Measurements from ENCODE around the gene SSBP4.

Gene SSBP4

DNA sequence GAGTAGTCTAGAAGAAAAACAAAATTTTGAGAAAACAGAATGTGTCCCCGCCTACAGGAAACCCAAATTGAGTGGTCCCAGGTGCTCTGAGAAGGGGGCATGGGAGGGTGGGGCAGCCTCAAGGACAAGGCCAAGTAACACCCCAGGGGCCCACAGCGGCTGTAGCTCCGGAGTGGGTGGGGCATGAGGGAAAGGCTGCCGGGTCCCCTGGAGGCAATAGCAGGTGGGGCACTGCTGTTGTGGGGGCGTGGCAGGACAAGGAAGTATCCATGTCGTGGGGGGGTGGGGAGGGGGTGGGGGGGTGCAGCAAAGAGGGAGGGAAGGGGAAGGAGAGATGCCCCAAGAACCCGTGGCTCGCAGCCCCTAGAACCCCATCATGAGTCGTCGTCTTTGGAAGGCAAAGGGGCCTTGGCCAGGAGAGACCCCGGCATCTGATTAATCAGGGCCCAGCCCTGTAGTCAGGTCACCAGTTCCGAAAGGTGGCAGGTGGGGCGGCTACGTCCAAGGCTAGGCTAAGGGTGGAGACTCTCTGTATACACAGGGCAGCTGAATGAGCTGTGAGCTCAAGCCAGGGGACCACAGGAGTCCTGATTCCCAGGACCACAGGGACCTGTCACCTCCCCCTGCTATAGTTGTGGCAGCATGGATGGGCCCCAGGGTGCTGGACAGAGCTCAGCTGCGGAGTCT lies 26.2 kb downstream of the SSBP4 start:
- DNase-seq (ENCODE audit: low read depth), result no peak

DNA sequence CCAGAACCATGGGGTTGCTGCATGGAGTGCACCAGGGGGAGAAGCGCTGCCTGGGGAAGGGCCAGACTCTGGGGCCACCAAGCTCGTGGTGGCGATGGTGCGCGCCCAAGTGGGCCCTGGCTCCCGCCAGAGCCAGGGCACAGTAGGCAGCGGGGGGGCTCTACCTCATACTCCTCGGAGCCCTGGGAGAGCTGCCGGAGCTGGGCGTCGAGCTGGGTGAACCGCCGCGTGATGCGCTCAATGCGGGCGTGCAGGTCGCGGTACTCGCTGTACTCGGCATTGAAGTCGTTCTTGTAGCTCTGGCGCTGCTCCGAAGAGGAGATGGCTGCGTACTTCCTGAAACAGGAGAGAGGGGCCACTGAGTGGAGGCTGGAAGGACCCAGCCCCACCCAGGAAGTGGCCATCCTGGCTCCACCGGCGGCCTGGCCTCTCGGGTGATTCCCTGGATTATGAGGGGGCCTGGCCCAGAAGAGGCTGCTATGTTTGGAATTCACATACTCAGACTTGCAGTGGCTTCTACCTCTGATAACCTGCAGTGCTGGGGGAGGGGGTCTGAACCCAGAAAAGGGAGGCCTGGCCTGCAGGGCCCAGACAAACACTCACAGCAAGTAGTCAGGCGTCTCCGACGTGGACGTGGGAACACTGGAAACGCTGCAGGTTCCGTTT lies 27.1 kb downstream of the SSBP4 start:
- DNase-seq (ENCODE audit: low read depth), result no peak

DNA sequence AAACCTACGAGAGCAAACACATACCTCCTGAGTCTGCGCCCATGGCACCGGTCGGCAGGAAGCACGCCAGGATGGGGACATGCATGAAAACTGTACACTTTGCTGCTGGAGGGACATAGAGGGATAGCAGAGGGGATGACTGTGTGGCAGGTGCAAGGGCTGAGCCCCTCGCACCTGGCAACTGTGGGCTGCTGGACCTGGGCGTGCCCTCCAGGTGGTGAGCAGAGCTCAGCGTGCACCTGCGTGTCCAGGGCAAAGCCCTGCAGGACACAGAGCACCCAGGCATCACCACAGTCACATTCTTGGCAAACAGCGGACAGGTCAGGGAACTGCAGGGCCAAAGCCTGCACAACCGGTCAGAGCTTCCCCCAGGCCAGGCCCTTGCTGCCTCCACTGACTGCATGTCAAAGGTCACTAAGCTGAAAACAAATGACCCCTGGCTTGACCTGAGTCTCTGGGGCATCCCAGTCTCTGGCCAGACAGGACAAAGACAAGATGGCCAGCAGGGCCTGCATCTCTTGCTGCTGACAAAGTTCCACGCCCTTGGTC lies 27.7 kb downstream of the SSBP4 start:
- no peak for DNase-seq (ENCODE audit: low read depth)

DNA sequence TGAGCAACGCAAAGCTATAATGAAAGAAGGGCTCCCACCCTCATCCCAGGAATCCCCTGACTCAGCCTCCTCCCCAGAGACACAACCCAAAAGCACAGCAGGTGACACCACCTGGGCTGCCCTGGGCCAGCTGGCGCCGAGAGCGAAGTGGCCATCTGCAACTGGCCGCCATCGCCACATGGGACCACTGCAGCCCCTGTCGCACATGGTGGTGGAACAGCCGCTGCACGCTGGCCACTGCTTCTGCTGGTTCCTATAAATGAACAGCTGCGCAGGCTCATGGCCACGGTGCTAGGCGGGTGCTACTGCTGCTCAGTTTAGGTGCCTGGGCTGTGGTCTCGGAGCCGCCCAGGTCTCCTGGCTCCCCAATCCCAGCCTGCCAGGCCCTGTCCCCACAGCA lies 30.4 kb downstream of the SSBP4 start:
- no peak for DNase-seq (ENCODE audit: low read depth)

DNA sequence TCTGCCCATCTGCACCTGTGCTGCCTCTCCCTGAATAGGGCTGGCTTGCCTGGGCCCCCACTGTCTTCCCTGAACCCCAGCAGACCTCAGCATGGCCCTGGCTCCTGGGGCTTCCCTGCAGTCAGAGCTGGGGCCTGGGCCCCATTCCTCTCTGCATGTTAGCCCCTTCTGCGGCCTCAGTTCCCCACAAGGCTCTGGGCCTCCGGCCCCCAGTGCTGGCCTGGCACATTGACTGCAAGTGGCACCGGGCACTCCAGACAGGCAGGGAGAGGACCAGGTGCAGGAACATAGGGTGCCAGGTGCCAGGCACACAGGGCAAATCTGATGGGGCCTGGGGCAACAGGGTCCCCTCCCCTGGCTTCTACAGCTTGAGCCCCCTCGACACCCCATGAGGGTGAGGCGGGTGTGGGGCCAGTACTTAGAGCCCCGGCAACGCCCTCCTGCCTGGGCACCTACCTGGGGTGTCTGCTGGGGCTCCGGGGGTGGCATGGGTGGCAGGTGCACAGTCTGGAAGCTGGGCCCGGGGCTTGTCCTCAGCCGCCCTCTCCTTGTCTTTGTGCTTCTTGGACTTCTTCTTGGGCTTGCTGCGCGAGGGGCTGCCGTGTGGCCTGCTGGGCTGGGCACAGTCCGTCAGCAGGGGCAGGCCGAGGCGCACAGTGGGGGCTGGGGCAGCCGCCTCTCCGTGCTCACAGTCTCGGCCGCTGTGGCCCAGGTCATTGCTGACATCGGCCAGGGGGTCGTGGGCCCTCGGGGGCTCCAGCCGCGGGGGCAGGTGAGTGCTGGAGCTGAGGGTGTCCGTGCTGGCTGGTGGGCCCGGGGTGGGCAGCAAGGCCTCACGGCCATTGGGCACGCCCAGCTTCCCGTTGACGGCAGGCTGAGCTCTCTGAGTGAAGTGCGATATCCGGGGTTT lies 31.1 kb downstream of the SSBP4 start:
- DNase-seq (ENCODE audit: low read depth), result no peak

DNA sequence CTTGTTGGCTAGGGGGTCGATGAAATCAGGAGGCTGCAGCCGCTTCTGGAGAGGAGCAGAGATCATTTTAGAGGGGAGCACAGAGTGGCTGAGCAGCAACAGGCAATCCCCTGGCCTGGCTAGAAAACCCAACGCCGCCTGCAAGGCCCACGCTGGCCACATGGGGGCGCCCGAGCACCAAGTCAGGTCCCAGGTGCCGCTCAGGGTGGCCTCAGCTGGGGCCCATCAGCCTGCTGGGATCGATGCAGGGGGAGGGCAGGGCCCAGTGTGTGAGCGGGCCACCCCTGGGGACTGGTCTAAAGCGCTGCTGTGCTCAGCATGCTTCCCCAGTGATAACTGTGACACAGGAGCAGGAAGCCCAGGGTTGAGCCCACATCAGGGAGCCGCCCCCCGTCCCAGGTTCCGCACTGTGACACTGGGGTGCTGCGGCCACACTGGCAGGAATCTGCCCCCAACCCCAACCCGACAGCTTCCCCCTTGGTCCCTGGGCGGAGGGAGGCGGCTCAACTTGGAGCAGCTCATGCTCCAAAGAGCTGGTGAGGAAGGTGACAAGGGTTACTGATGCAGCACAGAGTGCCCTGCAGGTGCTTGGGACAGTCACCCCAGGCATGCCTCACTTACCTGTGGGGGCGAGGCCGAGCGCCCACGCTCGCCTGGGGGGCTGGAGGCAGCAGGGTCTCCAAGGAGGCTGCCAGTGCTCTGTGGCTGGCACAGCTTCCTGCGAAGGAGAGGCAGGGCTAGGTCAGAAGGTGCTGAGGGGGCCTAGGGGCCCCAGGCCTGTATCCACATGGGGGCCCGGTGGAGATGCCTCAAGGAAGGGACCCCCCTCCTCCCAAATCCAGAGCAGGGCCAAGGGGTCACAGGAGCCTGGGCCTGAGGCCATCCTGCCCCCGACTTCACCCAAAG lies 32.0 kb downstream of the SSBP4 start:
- DNase-seq (ENCODE audit: low read depth), result peak; percentile 61

DNA sequence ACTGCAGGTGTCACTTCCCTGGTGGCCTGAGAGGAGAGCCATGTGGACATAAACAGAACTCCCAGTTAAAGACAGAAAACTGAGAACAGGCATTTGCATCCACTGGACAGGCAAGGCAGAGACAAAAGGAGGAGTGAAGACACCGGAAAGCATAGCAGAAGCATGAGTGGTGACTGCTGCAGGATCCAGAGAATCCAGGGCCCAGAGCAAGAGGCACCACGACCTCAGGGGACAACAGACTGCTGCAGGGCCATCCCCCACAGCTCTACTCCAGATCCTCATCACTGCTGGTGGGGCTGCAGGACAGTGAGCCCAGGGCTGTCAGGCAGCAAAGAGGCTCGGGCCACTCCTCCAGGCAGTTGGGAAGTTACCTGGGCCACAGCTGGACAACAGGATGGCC lies 33.2 kb downstream of the SSBP4 start:
- DNase-seq (ENCODE audit: low read depth), result no peak

DNA sequence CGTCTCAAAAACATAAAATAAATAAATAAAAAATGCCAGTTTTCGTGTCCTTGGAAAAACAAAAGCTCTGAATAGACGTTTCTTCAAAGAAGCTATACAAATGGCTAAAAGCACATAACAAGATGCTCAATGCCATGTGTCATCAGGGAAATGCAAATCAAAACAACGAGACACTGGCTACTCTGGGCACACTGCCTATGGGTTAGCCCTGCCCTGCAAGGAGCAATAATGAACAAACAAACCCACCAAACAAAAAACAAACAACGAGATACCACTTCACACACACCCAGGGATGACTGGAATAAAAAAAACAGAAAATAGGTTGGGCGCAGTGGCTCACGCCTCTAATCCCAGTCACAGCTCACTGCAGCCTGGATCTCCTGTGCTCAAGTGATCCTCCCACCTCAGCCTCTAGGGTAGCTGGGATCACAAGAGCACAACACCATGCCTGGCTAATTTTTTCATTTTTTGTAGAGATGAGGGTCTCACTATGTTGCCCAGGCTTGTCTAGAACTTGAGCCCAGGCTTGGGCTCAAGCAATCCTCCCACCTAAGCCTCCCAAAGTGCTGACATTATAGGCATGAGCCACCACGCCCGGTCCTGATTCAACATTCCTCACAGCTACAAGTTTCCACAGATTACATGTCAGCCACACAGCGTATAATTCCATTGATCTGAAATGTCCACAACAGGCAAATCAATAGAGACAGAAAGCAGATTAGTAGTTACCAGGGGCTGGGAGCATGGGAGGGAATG lies 34.2 kb downstream of the SSBP4 start:
- DNase-seq (ENCODE audit: low read depth), result no peak

DNA sequence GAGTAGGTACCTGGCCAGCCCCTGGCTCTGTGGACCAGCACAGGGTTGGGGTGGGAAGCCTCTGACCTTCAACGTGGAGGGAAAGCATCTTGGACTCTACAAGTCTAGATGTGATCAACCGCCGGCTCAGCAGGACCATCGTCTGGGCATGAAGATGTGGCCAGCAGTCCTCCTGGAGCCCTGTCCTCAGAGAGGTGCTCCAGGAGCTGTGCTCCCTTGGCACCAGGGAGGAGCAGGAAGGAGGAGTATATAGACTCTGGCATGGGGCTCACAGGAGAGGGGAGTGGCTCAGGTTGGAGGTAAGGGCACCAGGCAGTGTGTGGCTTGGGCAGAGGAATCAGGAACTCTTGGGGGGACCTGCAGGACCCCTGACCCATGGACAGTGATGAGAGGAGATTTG lies 37.1 kb downstream of the SSBP4 start:
- no peak for DNase-seq (ENCODE audit: low read depth)

DNA sequence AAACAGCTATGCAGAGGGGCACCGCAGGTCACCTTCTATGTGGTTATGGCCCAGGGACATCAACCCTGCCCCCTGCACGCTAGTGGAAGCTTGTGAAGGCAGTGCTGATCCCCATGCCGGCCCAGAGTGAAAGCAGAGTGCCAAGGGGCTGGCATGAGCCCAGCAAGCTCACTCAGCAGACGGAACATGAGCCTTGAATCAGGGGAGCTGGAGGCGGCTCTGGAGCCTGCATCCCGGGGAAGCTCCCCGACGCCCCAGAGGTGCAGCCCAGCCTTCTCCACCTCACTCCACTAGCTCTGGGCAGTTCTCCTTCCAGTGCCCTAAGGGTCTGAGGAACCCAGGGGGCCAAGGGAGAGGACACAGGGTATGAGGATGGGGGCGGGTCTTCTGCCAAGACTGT lies 37.8 kb downstream of the SSBP4 start:
- no peak for DNase-seq (ENCODE audit: low read depth)

DNA sequence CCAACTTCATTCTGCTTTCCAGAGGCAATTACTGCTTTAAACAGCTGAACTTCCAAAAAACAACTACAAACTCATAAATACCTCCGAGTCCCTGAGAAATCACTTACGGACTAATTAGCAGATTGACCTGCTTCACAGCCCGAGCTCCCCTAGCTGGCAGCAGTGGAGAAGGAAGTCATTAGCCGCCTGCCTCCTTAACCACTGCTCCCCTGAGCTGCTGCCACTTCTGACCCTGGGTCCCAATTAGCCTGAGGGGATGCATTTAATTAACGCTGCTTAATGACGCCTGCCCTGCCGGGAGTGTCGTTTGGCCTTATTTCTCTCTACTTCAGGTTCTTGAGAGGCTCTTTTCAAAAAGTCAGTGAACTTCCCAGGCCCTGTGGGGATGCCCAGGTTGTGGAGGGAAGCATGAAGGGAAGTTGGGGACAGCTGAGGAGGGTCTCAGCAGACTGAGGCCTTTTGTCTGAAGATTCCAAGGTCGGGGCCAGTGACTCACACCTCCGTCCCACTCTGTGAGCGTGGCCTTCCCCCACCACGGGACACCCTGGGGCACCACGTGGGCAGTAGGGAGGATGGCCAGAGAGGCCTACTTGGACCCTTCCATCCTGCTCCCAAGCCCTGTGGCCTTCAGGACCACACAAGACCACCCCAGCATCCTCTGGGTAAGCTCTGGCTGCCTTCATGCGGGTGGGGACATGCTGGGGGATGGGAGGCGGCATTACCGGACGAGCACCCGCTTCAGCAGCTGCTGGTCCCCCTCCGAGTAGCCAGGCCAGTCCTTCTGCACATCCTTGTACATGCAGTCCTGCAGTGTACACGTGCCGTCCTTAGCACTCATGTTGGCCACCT lies 38.5 kb downstream of the SSBP4 start:
- no peak for DNase-seq (ENCODE audit: low read depth)

DNA sequence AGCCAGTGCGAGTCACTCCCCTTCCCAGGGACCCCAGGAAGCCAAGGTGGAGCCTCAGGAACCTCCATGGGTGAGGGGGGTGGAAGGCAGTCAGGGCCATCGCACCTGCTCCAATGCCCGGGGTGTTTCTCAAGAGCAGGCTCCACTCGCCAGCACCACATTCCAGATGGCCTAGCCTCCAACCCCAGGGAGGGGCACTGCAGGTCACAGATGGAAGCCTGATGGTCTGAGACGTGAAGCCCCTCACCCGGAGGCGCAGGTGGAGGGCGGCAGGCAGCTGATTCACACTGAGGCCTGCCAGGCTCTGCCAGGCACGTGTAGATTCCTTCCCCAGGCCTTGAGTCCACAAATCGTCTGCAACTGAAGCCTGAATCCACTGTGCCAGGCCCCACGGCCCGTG lies 41.7 kb downstream of the SSBP4 start:
- no peak for DNase-seq (ENCODE audit: low read depth)

DNA sequence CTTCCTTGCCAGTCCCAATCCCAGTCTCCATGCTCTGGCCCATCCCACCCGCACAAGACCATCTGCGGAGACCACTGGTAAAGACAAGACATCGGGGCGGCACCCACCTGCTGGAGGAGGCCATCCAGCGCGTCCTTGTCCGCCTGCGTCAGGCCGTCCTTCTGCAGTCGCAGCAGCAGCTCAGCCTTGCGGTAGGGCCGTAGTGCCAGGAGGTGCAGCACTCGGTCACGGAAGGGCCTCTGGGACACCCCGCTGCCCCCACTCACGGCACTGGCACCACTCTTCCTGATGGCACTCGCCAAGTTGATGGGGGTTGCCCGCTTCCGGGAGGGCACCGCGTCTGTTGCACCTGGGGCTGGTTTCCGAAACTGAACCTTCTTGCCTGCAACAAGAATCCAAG lies 42.3 kb downstream of the SSBP4 start:
- no peak for DNase-seq (ENCODE audit: low read depth)

DNA sequence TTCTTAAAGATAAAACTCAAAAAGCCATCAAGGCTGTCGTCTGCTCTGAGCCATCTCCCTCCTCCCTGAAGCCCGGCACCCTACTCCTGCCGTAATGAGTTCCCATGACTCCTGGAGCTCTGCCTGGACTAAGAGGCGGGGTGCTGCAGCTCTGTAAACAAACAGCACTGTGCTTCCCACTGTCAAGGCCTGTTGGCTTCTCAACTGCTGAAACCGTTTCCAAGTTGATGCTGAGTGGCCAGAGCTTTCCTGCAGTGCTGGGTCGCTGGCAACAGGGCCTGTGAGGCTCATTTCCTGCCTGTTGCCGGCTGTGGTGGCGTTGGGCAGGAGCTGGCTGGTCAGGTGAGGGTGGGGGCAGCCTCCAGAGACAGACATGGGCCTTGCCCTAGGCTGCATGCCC lies 45.4 kb downstream of the SSBP4 start:
- no peak for DNase-seq (ENCODE audit: low read depth)

DNA sequence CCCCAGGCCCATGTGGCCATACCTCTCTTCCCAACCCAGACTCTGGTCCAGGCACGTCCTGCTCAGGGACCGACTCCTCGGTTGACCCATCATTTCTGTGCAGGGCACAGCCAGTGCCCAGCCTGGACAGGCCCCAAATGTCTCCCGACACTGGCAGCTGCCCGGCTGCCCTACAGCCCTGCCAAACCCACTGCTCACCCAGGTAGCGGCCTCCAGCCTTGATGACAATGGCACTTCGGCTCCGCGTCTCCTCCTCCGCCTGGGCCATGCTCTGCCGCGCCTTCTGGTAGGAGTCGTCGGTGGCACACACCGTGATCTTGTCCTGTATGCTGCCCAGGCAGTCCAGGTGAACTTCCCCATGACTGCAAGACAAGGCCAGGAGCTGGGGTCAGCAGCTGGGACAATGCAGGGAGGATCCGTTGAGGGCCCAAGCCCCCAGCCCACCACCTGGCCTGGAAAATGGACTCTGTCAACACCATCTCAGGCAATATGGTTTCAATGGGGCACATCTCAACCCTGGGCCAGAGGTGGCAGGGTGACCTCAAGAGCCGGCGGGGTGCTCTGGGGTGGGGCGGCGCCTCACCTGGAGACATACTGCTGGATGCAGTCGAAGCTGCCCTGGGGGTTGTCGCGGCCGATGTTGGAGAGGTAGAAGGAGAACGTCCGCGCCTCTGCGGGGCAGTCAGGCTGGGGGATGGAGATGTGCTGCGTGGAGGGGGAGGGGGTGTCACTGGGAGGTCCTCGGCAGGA lies 46.2 kb downstream of the SSBP4 start:
- DNase-seq (ENCODE audit: low read depth), result no peak

DNA sequence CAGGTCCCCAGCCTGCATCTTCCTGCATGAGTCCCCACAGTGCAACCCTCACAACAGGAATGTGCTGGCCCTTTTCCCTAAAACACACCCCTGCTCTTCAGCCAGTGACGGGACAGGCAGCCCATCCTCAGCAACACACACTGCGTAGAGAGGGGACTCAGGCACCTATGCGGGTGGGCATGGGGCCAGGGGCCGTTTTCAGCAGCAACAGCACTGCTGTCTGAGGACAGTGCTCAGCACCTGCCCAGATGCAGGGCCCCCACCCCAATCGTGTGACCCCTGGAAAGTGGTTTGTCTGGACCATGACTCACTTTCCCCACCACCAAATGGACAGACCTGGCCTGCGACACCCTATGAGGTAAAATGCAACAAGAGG lies 46.8 kb downstream of the SSBP4 start:
- no peak for DNase-seq (ENCODE audit: low read depth)

DNA sequence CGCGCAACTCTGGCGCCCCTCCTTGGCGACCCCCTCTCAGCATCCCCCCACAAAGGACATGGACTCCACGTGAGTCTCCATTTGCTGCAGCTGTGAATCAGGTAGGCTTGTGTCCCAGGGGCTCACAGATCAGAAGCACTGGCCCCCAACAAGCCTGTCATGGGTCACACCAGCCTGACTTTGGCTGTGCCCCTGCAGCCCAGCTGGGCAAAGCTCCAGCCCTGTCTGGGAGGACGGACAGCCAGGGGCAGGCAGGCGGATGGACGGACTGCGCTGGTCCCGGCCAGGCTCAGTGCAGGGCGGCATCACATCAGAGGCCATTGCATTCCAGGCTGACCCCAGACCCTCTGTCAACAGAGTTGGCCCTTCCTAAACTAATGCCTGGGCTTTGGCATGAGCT lies 47.2 kb downstream of the SSBP4 start:
- DNase-seq (ENCODE audit: low read depth), result no peak

DNA sequence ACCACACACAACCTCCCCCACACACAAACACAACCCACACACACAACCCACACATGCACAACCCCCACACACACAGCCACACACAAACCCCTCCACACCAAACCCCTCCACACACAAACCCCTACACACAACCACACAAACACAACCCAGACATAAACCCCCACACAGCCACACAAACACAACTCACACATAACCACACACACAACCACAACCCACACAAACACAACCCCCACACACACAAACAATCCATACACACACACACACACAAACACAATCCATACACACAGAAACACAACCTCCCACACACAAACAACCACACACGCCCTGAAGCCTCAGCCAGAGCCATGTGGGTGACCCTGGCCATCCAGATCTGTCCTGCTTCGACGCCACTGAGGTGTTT lies 48.8 kb downstream of the SSBP4 start:
- no peak for DNase-seq (ENCODE audit: low read depth)

DNA sequence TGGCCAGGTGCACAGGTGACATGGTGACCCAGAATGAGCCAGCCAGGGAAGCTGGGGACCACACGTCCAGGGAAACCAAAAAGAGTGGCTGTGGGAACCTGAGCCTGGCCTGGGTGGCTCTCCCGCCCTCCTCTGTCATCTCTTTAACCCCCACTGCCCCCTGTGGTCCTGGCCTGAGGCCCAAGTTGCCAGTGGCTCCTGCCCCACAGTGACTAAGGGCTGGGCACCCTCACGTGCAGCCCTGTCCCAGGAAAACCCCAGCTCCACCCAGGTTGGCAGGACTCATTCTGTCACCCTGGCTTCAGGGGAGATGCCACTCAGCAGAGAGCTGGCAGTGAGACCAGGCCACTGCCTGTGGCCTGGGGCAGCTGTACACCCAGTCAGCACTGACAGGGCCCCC lies 49.3 kb downstream of the SSBP4 start:
- DNase-seq (ENCODE audit: low read depth), result no peak

Data from stimulated activated CD8-positive, alpha-beta memory T cell treated with anti-CD3 and anti-CD28 coated beads, Interleukin-12 subunit alpha, Interleukin-12 subunit beta, amount 100 ng/mL, for 4 hours (primary cell).